GM12874 (cell line): Measurements from ENCODE around the gene BMPER.

Experiments used
- CTCF ChIP-seq: IDR thresholded peaks from 2 replicates; pipeline ENCODE4 v1.5.1; 2011; ENCODE audit warnings: low read depth, mild to moderate bottlenecking, control low read depth, low read length, moderate library complexity; ENCODE audit not compliant: insufficient read depth

Gene BMPER

GRCh38 chr7:34145603-34146002 lies 240.3 kb downstream of the BMPER start:
- TF ChIP-seq CTCF: no peak

GRCh38 chr7:34153656-34154270 lies 248.4 kb downstream of the BMPER start:
- no peak for TF ChIP-seq CTCF

GRCh38 chr7:34155220-34155908 lies 250.0 kb downstream of the BMPER start:
- no peak for TF ChIP-seq CTCF

GRCh38 chr7:34156336-34156735 lies 251.0 kb downstream of the BMPER start:
- no peak for TF ChIP-seq CTCF

- TF ChIP-seq CTCF: no peak
Observed at GRCh38 chr7:34157137-34157536, 251.8 kb downstream of the BMPER start.

GRCh38 chr7:34158368-34159153 lies 253.2 kb downstream of the BMPER start:
- TF ChIP-seq CTCF: no peak

- TF ChIP-seq CTCF: no peak
Observed at GRCh38 chr7:34160261-34160752, 255.0 kb downstream of the BMPER start.
